Liver (tissue), 9 donors: ENCODE measurements around the gene KRT71. TPM values are rescaled to one million over a fixed set of nuclear protein-coding genes. Genes with fewer than 3 reads are reported as not detected.

ENCODE experiments used
- DNase-seq: peaks from one replicate; pipeline ENCODE4 v3.0.0-alpha.2; 2017; ENCODE audit warnings: low spot score
- H3K27ac ChIP-seq, 2 donors: one replicate each; pipeline ENCODE4 v1.7.0; 2013; ENCODE audit warnings: inconsistent platforms in 2 of 2, low read length in 2 of 2, control low read depth in 1 of 2, low read depth in 1 of 2, mild to moderate bottlenecking in 1 of 2
- H3K27me3 ChIP-seq, 4 donors: one replicate each; pipeline versions ENCODE4 v1.6.1 to v1.7.0; 2013; ENCODE audit warnings: low read length in 3 of 4, inconsistent platforms in 1 of 4, mild to moderate bottlenecking in 1 of 4, moderate library complexity in 1 of 4; ENCODE audit not compliant: control insufficient read depth in 4 of 4, insufficient read depth in 4 of 4
- H3K36me3 ChIP-seq, 4 donors: one replicate each; pipeline versions ENCODE4 v1.6.1 to v1.7.0; 2013; ENCODE audit warnings: low read length in 3 of 4, mild to moderate bottlenecking in 3 of 4, low read depth in 1 of 4, moderate library complexity in 1 of 4; ENCODE audit not compliant: control insufficient read depth in 4 of 4, insufficient read depth in 3 of 4
- H3K4me1 ChIP-seq, 4 donors: one replicate each; pipeline versions ENCODE4 v1.6.1 to v1.7.0; 2013; ENCODE audit warnings: low read length in 3 of 4, mild to moderate bottlenecking in 3 of 4, moderate library complexity in 1 of 4; ENCODE audit not compliant: control insufficient read depth in 4 of 4, insufficient read depth in 4 of 4
- H3K4me3 ChIP-seq, 3 donors: one replicate each; pipeline versions ENCODE4 v1.6.1 to v1.7.0; 2013; ENCODE audit warnings: low read length in 3 of 3, control low read depth in 1 of 3, low read depth in 1 of 3, mild to moderate bottlenecking in 1 of 3
- H3K9ac ChIP-seq, 2 donors: one replicate each; pipeline ENCODE4 v1.7.0; 2013; ENCODE audit warnings: low read length in 2 of 2, mild to moderate bottlenecking in 2 of 2, moderate library complexity in 2 of 2, control low read depth in 1 of 2, low read depth in 1 of 2
- H3K9me3 ChIP-seq, 4 donors: one replicate each; pipeline versions ENCODE4 v1.6.1 to v1.7.0; 2013; ENCODE audit warnings: low read length in 3 of 4; ENCODE audit not compliant: control insufficient read depth in 4 of 4
- EGR1 ChIP-seq, 2 donors: IDR thresholded peaks; 2 replicates each; pipeline ENCODE4 v1.6.1; 2016 to 2018; ENCODE audit warnings: antibody characterized with exemption in 2 of 2, low read depth in 2 of 2
- FOXA1 ChIP-seq: IDR thresholded peaks from 2 replicates; pipeline ENCODE4 v1.6.1; 2016; ENCODE audit warnings: antibody characterized with exemption
- FOXA2 ChIP-seq: IDR thresholded peaks from 2 replicates; pipeline ENCODE4 v1.6.1; 2016; ENCODE audit warnings: antibody characterized with exemption
- HNF4G ChIP-seq: IDR thresholded peaks from 2 replicates; pipeline ENCODE4 v1.6.1; 2016; ENCODE audit warnings: antibody characterized with exemption
- JUND ChIP-seq, 2 donors: IDR thresholded peaks; 2 replicates each; pipeline ENCODE4 v1.6.1; 2016; ENCODE audit warnings: antibody characterized with exemption in 2 of 2
- NR2F2 ChIP-seq: IDR thresholded peaks from 2 replicates; pipeline ENCODE4 v1.6.1; 2016; ENCODE audit warnings: antibody characterized with exemption
- RAD21 ChIP-seq, 2 donors: IDR thresholded peaks; 2 replicates each; pipeline ENCODE4 v1.6.1; 2016; ENCODE audit warnings: antibody characterized with exemption in 2 of 2, mild to moderate bottlenecking in 2 of 2
- RXRA ChIP-seq, 2 donors: IDR thresholded peaks; 2 replicates each; pipeline ENCODE4 v1.6.1; 2017 to 2018; ENCODE audit warnings: antibody characterized with exemption in 2 of 2, mild to moderate bottlenecking in 1 of 2
- SP1 ChIP-seq: IDR thresholded peaks from 2 replicates; pipeline ENCODE4 v1.6.1; 2018; ENCODE audit warnings: antibody characterized with exemption, mild to moderate bottlenecking
- TAF1 ChIP-seq: conservative IDR thresholded peaks from 2 replicates; pipeline ENCODE4 v1.6.1; 2016; ENCODE audit warnings: antibody characterized with exemption, mild to moderate bottlenecking
- WGBS: extraction: QIAGEN DNeasy Blood & Tissue Kit; methylation state at CpG from one replicate; pipeline ENCODE4 v1.1.7; 2013; 5-methylcytosine and 5-hydroxymethylcytosine counted together
- polyA plus RNA-seq, 2 donors: library from polyadenylated mRNA; stranded (reverse) in 1 of 2; unstranded in 1 of 2; fragments of 200-250 nt in 1 of 2; fragments of >200 nt in 1 of 2; fragmentation: Nextera tagmentation in 1 of 2; extraction: Ambion mirVana in 1 of 2; gene quantifications; one replicate each; pipeline versions ENCODE4 v1.2.1 to v1.2.3, GENCODE V29; 2013 to 2015
- total RNA-seq, 2 donors: library from RNA; depleted of rRNA; stranded (reverse); fragments of >200 nt; gene quantifications; one replicate each; pipeline ENCODE4 v1.2.3, GENCODE V29; 2014
- TF ChIP-seq, protein P1 (sequence below): fragments of 150-350 bp; IDR thresholded peaks from 2 replicates; pipeline ENCODE4 v1.5.1; 2017; ENCODE audit warnings: improper control_type of control experiment, low read depth, low read length; ENCODE audit not compliant: missing input control
- TF ChIP-seq, protein P2 (sequence below): IDR thresholded peaks from 2 replicates; pipeline ENCODE4 v1.6.1; 2016; ENCODE audit warnings: antibody characterized with exemption
- TF ChIP-seq, protein P3 (sequence below): IDR thresholded peaks from 2 replicates; pipeline ENCODE4 v1.6.1; 2016; ENCODE audit warnings: antibody characterized with exemption
- TF ChIP-seq, protein P4 (sequence below): IDR thresholded peaks from 2 replicates; pipeline ENCODE4 v1.6.1; 2016; ENCODE audit warnings: antibody characterized with exemption, mild to moderate bottlenecking
- TF ChIP-seq, protein P5 (sequence below): IDR thresholded peaks from 2 replicates; pipeline ENCODE4 v1.6.1; 2016; ENCODE audit warnings: antibody characterized with exemption
- donor health status: healthy.
- donor health status: healthy.
- donor health status: healthy.
- donor health status: healthy.
- donor health status: healthy.

KRT71 gene
- total and polyA plus RNA-seq, 4 donors, result not detected

DNA sequence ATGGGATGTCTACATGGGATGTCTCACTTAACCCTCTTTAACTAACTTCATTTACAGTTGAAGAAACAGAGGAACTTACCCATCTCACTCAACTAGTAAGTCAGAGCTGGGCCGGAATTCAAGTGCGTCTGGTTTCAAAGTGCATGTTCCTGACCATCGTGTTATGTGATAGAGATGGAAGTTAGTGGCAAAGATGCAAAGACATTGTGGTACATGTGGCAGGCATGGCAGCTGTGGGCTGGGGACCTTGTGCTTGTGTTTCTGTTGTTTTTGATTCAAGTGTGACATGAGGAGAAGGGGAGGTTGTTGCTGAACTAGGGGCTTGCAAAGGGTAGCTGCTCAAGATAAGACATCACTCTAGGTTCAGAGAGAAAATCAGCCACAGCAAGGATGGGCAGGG, 23.0 kb upstream of the KRT71 start:
- DNase-seq, result no peak
- no peak for TF ChIP-seq FOXA1
- TF ChIP-seq TAF1, result no peak
- TF ChIP-seq FOXA2, result no peak
- 93% methylated on average over 3 of the region's 3 CpGs for WGBS
- H3K9ac ChIP-seq, result no peak overlapping the region
- no peaks in the 10 kb centered on the region for H3K9me3 ChIP-seq
- no peaks in the 10 kb centered on the region for H3K4me1 ChIP-seq
- no peaks in the 10 kb centered on the region for H3K36me3 ChIP-seq
- H3K4me3 ChIP-seq, result no peak overlapping the region
- no peaks in the 10 kb centered on the region for H3K27me3 ChIP-seq
- H3K27ac ChIP-seq, result no peak overlapping the region

DNA sequence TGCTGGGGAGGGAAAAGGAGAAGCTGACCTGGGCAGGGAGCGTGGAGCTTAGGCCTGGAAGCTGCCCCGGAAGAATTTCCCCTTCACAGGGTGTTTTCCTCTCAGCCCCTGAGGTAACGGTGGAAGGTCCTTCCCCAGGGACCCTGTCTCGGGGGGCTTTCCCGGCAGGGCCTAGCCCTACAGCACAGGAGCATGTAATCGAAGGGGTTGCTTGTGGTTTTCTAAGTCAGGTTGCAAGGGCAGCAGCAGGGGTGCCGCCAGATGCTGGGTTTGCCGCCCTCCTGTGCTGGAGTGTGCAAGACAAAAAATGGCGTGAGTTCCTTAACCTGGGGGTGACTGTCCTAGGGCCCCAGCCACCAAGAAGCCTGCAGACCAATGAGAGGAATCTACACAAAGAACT, 22.3 kb upstream of the KRT71 start:
- TF ChIP-seq, protein P1, sequence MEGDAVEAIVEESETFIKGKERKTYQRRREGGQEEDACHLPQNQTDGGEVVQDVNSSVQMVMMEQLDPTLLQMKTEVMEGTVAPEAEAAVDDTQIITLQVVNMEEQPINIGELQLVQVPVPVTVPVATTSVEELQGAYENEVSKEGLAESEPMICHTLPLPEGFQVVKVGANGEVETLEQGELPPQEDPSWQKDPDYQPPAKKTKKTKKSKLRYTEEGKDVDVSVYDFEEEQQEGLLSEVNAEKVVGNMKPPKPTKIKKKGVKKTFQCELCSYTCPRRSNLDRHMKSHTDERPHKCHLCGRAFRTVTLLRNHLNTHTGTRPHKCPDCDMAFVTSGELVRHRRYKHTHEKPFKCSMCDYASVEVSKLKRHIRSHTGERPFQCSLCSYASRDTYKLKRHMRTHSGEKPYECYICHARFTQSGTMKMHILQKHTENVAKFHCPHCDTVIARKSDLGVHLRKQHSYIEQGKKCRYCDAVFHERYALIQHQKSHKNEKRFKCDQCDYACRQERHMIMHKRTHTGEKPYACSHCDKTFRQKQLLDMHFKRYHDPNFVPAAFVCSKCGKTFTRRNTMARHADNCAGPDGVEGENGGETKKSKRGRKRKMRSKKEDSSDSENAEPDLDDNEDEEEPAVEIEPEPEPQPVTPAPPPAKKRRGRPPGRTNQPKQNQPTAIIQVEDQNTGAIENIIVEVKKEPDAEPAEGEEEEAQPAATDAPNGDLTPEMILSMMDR, result no peak
- TF ChIP-seq SP1 (no peak), NR2F2 (no peak), EGR1 (IDR thresholded peaks at IDR 0.05; ENCODE audit: low read depth in 2 of 2) (no peak), TAF1 (no peak), FOXA1 (no peak), HNF4G (no peak), JUND (IDR thresholded peaks at IDR 0.05) (no peak), RXRA (IDR thresholded peaks at IDR 0.05) (no peak), RAD21 (IDR thresholded peaks at IDR 0.05) (no peak)
- TF ChIP-seq, protein P2, sequence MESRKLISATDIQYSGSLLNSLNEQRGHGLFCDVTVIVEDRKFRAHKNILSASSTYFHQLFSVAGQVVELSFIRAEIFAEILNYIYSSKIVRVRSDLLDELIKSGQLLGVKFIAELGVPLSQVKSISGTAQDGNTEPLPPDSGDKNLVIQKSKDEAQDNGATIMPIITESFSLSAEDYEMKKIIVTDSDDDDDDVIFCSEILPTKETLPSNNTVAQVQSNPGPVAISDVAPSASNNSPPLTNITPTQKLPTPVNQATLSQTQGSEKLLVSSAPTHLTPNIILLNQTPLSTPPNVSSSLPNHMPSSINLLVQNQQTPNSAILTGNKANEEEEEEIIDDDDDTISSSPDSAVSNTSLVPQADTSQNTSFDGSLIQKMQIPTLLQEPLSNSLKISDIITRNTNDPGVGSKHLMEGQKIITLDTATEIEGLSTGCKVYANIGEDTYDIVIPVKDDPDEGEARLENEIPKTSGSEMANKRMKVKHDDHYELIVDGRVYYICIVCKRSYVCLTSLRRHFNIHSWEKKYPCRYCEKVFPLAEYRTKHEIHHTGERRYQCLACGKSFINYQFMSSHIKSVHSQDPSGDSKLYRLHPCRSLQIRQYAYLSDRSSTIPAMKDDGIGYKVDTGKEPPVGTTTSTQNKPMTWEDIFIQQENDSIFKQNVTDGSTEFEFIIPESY, result no peak
- TF ChIP-seq, protein P3, sequence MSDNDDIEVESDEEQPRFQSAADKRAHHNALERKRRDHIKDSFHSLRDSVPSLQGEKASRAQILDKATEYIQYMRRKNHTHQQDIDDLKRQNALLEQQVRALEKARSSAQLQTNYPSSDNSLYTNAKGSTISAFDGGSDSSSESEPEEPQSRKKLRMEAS, result no peak
- TF ChIP-seq, protein P4, sequence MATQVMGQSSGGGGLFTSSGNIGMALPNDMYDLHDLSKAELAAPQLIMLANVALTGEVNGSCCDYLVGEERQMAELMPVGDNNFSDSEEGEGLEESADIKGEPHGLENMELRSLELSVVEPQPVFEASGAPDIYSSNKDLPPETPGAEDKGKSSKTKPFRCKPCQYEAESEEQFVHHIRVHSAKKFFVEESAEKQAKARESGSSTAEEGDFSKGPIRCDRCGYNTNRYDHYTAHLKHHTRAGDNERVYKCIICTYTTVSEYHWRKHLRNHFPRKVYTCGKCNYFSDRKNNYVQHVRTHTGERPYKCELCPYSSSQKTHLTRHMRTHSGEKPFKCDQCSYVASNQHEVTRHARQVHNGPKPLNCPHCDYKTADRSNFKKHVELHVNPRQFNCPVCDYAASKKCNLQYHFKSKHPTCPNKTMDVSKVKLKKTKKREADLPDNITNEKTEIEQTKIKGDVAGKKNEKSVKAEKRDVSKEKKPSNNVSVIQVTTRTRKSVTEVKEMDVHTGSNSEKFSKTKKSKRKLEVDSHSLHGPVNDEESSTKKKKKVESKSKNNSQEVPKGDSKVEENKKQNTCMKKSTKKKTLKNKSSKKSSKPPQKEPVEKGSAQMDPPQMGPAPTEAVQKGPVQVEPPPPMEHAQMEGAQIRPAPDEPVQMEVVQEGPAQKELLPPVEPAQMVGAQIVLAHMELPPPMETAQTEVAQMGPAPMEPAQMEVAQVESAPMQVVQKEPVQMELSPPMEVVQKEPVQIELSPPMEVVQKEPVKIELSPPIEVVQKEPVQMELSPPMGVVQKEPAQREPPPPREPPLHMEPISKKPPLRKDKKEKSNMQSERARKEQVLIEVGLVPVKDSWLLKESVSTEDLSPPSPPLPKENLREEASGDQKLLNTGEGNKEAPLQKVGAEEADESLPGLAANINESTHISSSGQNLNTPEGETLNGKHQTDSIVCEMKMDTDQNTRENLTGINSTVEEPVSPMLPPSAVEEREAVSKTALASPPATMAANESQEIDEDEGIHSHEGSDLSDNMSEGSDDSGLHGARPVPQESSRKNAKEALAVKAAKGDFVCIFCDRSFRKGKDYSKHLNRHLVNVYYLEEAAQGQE, result no peak
- TF ChIP-seq, protein P5, sequence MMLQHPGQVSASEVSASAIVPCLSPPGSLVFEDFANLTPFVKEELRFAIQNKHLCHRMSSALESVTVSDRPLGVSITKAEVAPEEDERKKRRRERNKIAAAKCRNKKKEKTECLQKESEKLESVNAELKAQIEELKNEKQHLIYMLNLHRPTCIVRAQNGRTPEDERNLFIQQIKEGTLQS, result no peak
- DNase-seq, result no peak

More for the DNA sequence above, 22.3 kb upstream of the KRT71 start:
- WGBS, result 93% methylated on average over 9 of the region's 9 CpGs
- Histone ChIP-seq H3K9me3 (no peaks in the 10 kb centered on the region), H3K4me1 (no peaks in the 10 kb centered on the region), H3K36me3 (no peaks in the 10 kb centered on the region), H3K27me3 (no peaks in the 10 kb centered on the region), H3K27ac (no peak overlapping the region), H3K9ac (no peak overlapping the region), H3K4me3 (no peak overlapping the region)
